HG03064 (cell line): Measurements from ENCODE around the gene EGFL6.
"Not testable (repeated sequence)": the region's sequence is repeated elsewhere in the genome, so short reads cannot be mapped to it uniquely, and the experiment has no call there.

ENCODE experiments used
- ATAC-seq: cut with Tn5 transposase; IDR thresholded peaks from one replicate; pipeline ENCODE4 v1.9.1; 2021; ENCODE audit warnings: low read depth; ENCODE audit not compliant: unreplicated experiment

EGFL6 gene

GRCh38 chrX:13590914-13591313 is 21.5 kb downstream of the EGFL6 start:
- ATAC-seq = no peak

- no peak for ATAC-seq
These were observed 28.5 kb downstream of the EGFL6 start for GRCh38 chrX:13597874-13598273.

GRCh38 chrX:13598877-13599276 is 29.5 kb downstream of the EGFL6 start:
- no peak for ATAC-seq

GRCh38 chrX:13599491-13599890 is 30.1 kb downstream of the EGFL6 start:
- no peak for ATAC-seq

- ATAC-seq = no peak
These were observed 36.2 kb downstream of the EGFL6 start for GRCh38 chrX:13605611-13606010.

- ATAC-seq = no peak
These were observed 38.1 kb downstream of the EGFL6 start for GRCh38 chrX:13607331-13607995.

- no peak for ATAC-seq
These were observed 38.6 kb downstream of the EGFL6 start for GRCh38 chrX:13607996-13608365.

- ATAC-seq = no peak
These were observed 44.8 kb downstream of the EGFL6 start for GRCh38 chrX:13614154-13614553.

- ATAC-seq = no peak
These were observed 50.8 kb downstream of the EGFL6 start for GRCh38 chrX:13620207-13620606.

- no peak for ATAC-seq
These were observed 53.1 kb downstream of the EGFL6 start for GRCh38 chrX:13622401-13622964.

GRCh38 chrX:13627306-13627705 is 57.9 kb downstream of the EGFL6 start:
- no peak for ATAC-seq

GRCh38 chrX:13637224-13637623 is 67.8 kb downstream of the EGFL6 start:
- not testable (repeated sequence) for ATAC-seq

- ATAC-seq = no peak
These were observed 68.6 kb downstream of the EGFL6 start for GRCh38 chrX:13638021-13638420.

- no peak for ATAC-seq
These were observed 69.4 kb downstream of the EGFL6 start for GRCh38 chrX:13638826-13639225.

GRCh38 chrX:13641684-13642083 is 72.3 kb downstream of the EGFL6 start:
- ATAC-seq = not testable (repeated sequence)

GRCh38 chrX:13645464-13646153 is 76.2 kb downstream of the EGFL6 start:
- no peak for ATAC-seq

- no peak for ATAC-seq
These were observed 76.8 kb downstream of the EGFL6 start for GRCh38 chrX:13646154-13646549.

- no peak for ATAC-seq
These were observed 78.4 kb downstream of the EGFL6 start for GRCh38 chrX:13647709-13648212.

- not testable (repeated sequence) for ATAC-seq
These were observed 78.9 kb downstream of the EGFL6 start for GRCh38 chrX:13648336-13648735.

GRCh38 chrX:13649838-13650237 is 80.4 kb downstream of the EGFL6 start:
- no peak for ATAC-seq

GRCh38 chrX:13650318-13650717 is 80.9 kb downstream of the EGFL6 start:
- ATAC-seq = no peak

- ATAC-seq = no peak
These were observed 81.7 kb downstream of the EGFL6 start for GRCh38 chrX:13651150-13651549.
